PC-9 (cell line): Measurements from ENCODE around the gene SNAPC2. TPM values are rescaled to one million over a fixed set of nuclear protein-coding genes. Genes with fewer than 3 reads are reported as not detected.
"Not testable (repeated sequence)": the region's sequence is repeated elsewhere in the genome, so short reads cannot be mapped to it uniquely, and the experiment has no call there.

Experiments used
- BruUV-seq: library from RNA; stranded (reverse); fragments of 400-500 nt; replicated peaks from 2 replicates; lab custom pipeline; 2021; lab: Mats Ljungman, UMichigan
- CTCF ChIA-PET: fragments of 300-600 bp; sonication (Branson Sonifier 250); formaldehyde crosslinking; loops from one replicate; lab custom pipeline; 2022; ENCODE audit warnings: antibody characterized with exemption; lab: Charles Lee
- POLR2A ChIA-PET: fragments of 300-600 bp; sonication (Branson Sonifier 250); formaldehyde crosslinking; loops from one replicate; lab custom pipeline; 2022; ENCODE audit warnings: antibody characterized with exemption; ENCODE audit not compliant: unreplicated experiment; lab: Charles Lee
- DNase-seq, 2 experiments: peaks; one replicate each; pipeline versions ENCODE4 v3.0.0 to v3.0.0-alpha.2; 2015 to 2022; ENCODE audit warnings: mixed read lengths in 1 of 2
- H2AFZ ChIP-seq: fragments of 200-600 bp; sonication (generic); 2 replicates; pipeline ENCODE4 v1.8.1; 2017; ENCODE audit warnings: antibody characterized with exemption
- H3F3A ChIP-seq: fragments of 200-600 bp; sonication (generic); 2 replicates; pipeline ENCODE4 v1.8.1; 2017; ENCODE audit warnings: antibody characterized with exemption, mild to moderate bottlenecking, low read depth; ENCODE audit not compliant: insufficient read depth
- H3K27ac ChIP-seq: fragments of 200-600 bp; sonication (generic); 2 replicates; pipeline ENCODE4 v1.6.1; 2016; ENCODE audit warnings: mixed run types
- H3K27me3 ChIP-seq: fragments of 200-600 bp; sonication (generic); 2 replicates; pipeline ENCODE4 v1.6.1; 2016; ENCODE audit warnings: low read depth, mixed run types; ENCODE audit not compliant: insufficient read depth
- H3K36me3 ChIP-seq: fragments of 200-600 bp; sonication (generic); 2 replicates; pipeline ENCODE4 v1.6.1; 2016; ENCODE audit warnings: low read depth, mixed run types
- H3K4me1 ChIP-seq: fragments of 200-600 bp; sonication (generic); replicated peaks from 2 replicates; pipeline ENCODE4 v1.6.1; 2016; ENCODE audit warnings: mixed run types; ENCODE audit not compliant: insufficient read depth
- H3K4me2 ChIP-seq: fragments of 200-600 bp; sonication (generic); 2 replicates; pipeline ENCODE4 v1.6.1; 2017; ENCODE audit warnings: mixed run types
- H3K4me3 ChIP-seq: fragments of 200-600 bp; sonication (generic); 2 replicates; pipeline ENCODE4 v1.6.1; 2016; ENCODE audit warnings: mixed run types
- H3K79me2 ChIP-seq: fragments of 200-600 bp; sonication (generic); 2 replicates; pipeline ENCODE4 v1.6.1; 2017; ENCODE audit warnings: low read depth, mixed run types
- H3K9me2 ChIP-seq: fragments of 200-600 bp; sonication (generic); 2 replicates; pipeline ENCODE4 v1.8.1; 2017; ENCODE audit warnings: mild to moderate bottlenecking; ENCODE audit not compliant: insufficient read depth
- H3K9me3 ChIP-seq: fragments of 200-600 bp; sonication (generic); 2 replicates; pipeline ENCODE4 v1.8.1; 2016; ENCODE audit warnings: low read depth; ENCODE audit not compliant: insufficient read depth
- H4K20me1 ChIP-seq: fragments of 200-600 bp; sonication (generic); 2 replicates; pipeline ENCODE4 v1.8.1; 2017; ENCODE audit not compliant: insufficient read depth
- EZH2 ChIP-seq: fragments of 200-600 bp; sonication (generic); IDR thresholded peaks from 2 replicates; pipeline ENCODE4 v1.8.0; 2017; ENCODE audit warnings: antibody characterized with exemption, low read depth
- intact Hi-C: fragments of 100-400 bp; cut with micrococcal nuclease; formaldehyde crosslinking; loops from one replicate; pipeline ENCODE4 v1.10.0; 2022; ENCODE audit not compliant: unreplicated experiment
- total RNA-seq: library from RNA; stranded (reverse); gene quantifications from 2 replicates; pipeline ENCODE4 v1.2.3, GENCODE V29; 2021
- TF ChIP-seq, protein P1 (sequence below): fragments of 200-600 bp; sonication (generic); conservative IDR thresholded peaks from 2 replicates; pipeline ENCODE4 v1.6.1; 2017; ENCODE audit warnings: mixed run types, antibody characterized with exemption, mild to moderate bottlenecking, moderate library complexity

Gene SNAPC2
- total RNA-seq, 1 experiment from 2014 or later = 37.5 TPM

DNA sequence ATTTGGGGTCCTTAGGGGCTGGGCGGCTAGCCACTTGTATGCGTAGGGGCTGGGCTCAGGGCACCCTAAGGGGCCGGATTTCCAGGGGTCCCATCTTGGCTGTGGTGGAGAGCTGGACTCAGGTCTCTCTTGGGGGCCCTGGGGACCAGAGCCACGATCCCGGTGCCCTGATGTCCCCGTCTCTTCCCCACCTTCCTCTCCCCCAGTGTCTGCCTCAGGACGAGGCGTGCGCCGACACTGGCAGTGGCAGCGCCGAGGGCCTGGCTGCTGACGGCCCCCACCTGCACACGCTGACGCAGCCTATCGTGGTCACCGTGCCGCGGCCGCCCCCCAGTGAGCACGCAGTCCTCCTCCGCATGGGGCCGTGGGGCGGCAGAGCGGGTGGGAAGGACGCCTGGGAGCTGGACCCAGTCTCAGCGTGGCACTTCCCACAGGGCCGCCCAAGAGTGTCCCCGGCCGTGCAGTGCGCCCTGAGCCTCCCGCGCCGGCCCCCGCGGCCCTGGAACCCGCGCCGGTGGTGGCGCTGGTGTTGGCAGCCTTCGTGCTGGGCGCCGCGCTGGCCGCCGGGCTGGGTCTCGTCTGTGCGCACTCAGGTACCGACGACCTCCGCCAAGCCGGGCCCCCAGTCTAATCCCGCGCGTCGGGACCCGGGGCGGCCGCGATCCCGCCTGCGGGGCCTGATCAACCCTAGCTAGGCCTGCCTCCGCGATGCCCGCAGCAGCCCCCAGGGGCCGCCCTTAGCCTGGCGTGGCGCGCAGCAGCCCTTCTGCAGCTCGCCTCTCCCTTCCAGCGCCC, 2.7 kb upstream of the SNAPC2 start:
- intact Hi-C loops = no loop called here
- H2AFZ ChIP-seq = peak overlapping the region; percentile 75
- H3K27ac ChIP-seq = no peak overlapping the region
- ChIA-PET POLR2A (interaction anchor here (0.6 kb wide), 1 partner anchor 203 kb away, joined by 3 read pairs; no protein-coding TSS in a partner anchor), CTCF (interaction anchor here (0.6 to 0.8 kb wide), 3 partner anchors 27 to 332 kb away, joined by 3 to 4 read pairs (median 3); partner anchors contain the start of gene PET100)
- peak overlapping the region; percentile 63 for H3K4me3 ChIP-seq
- BruUV-seq = no TSS peak
- H3K36me3 ChIP-seq = no peaks in the 10 kb centered on the region
- no peaks in the 10 kb centered on the region for H3K9me2 ChIP-seq
- no peaks in the 10 kb centered on the region for H3K79me2 ChIP-seq
- H3K4me2 ChIP-seq = peak overlapping the region; percentile 88
- TF ChIP-seq, protein P1, sequence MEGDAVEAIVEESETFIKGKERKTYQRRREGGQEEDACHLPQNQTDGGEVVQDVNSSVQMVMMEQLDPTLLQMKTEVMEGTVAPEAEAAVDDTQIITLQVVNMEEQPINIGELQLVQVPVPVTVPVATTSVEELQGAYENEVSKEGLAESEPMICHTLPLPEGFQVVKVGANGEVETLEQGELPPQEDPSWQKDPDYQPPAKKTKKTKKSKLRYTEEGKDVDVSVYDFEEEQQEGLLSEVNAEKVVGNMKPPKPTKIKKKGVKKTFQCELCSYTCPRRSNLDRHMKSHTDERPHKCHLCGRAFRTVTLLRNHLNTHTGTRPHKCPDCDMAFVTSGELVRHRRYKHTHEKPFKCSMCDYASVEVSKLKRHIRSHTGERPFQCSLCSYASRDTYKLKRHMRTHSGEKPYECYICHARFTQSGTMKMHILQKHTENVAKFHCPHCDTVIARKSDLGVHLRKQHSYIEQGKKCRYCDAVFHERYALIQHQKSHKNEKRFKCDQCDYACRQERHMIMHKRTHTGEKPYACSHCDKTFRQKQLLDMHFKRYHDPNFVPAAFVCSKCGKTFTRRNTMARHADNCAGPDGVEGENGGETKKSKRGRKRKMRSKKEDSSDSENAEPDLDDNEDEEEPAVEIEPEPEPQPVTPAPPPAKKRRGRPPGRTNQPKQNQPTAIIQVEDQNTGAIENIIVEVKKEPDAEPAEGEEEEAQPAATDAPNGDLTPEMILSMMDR = peak; percentile 55; the same call in 1 of the 2 replicates
- 0 out of 2 replicates have a peak, but pooled peaks have one; percentile 20 for TF ChIP-seq EZH2
- peak in 1 of 2 experiments; percentile 60 for DNase-seq
- H3K27me3 ChIP-seq = peaks cover 19% of the 10 kb centered on the region
- H4K20me1 ChIP-seq = peaks cover 15% of the 10 kb centered on the region; the same call in 1 of the 2 replicates
- peaks cover 47% of the 10 kb centered on the region for H3F3A ChIP-seq
- no peaks in the 10 kb centered on the region for H3K9me3 ChIP-seq
- peaks cover 23% of the 10 kb centered on the region for H3K4me1 ChIP-seq

DNA sequence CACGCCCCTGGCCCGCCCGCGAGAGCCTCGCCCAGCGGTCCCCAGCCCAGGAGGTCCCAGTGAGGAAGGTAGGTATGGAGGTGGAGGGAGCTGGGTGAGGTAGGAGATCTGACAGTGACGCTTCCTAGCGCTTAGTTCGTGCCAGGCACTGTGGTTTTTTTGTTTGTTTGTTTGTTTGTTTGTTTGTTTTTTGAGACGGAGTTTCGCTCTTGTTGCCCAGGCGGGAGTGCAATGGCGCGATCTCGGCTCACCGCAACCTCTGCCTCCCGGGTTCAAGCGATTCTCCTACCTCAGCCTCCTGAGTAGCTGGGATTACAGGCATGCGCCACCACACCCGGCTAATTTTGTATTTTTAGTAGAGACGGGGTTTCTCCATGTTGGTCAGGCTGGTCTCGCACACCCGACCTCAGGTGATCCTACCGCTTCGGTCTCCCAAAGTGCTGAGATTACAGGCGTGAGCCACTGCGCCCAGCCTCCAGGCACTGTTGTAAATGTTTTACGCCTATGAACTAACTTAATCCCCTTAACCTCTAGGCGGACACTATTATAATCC, 2.0 kb upstream of the SNAPC2 start:
- H3K27ac ChIP-seq, H3K9me3 ChIP-seq, BruUV-seq, H3K36me3 ChIP-seq, DNase-seq, H3K79me2 ChIP-seq, H3K9me2 ChIP-seq, intact Hi-C loops: not testable (repeated sequence)
- ChIA-PET POLR2A (interaction anchor here (0.5 to 0.6 kb wide), 2 partner anchors 202 to 335 kb away, joined by 3 to 4 read pairs; no protein-coding TSS in a partner anchor), CTCF (interaction anchor here (0.6 to 0.8 kb wide), 2 partner anchors 26 to 288 kb away, joined by 3 to 4 read pairs; partner anchors contain the start of gene PET100)
- Histone ChIP-seq H3K4me3 (peak overlapping the region; percentile 63), H4K20me1 (peaks cover 11% of the 10 kb centered on the region; the same call in 1 of the 2 replicates), H3F3A (peaks cover 48% of the 10 kb centered on the region), H3K27me3 (peaks cover 19% of the 10 kb centered on the region), H3K4me1 (peaks cover 23% of the 10 kb centered on the region), H3K4me2 (peak overlapping the region; percentile 88), H2AFZ (peak overlapping the region; percentile 75; the same call in 1 of the 2 replicates)

DNA sequence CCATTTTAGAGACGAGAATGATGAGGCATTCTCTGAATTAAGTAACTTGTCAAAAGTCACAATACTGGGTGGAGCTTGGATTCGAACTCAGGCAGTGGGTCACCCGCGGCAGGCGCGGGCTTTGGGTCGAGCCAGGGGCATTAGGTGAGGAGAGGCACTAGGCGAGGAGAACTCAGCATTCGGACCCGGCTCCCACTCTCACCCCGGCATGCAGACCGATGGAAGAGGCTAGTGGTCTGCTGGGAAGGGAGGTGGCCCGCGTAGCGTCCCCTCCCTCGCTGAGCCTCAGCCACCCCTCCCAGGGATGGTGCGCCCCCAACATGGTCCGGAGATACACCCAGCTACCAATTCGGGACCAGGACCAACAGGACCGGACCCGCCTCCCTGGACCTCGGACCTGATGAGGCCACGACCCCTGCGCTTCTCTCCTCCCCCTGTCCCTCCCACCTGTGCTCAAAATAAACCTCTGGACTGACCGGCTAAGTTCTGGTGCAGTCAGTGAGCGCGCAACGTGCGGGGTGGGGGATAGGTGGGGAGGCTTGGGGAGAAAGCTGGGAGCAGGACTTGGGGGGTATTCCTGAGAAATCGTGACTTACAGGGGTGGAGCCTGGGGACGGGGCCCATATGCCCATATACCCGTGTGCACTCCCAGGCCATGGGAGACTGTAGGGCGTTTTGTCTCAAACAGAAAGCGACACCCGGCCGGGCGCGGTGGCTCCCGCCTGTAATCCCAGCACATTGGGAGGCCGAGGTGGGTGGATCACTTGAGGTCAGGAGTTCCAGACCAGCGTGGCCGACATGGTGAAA, 1.3 kb upstream of the SNAPC2 start:
- H3F3A ChIP-seq = peaks cover 48% of the 10 kb centered on the region
- H3K9me2 ChIP-seq = no peaks in the 10 kb centered on the region
- H2AFZ ChIP-seq = no peak overlapping the region
- H3K36me3 ChIP-seq = no peaks in the 10 kb centered on the region
- H3K4me3 ChIP-seq = peak overlapping the region; percentile 77; the same call in 1 of the 2 replicates
- H4K20me1 ChIP-seq = peaks cover 7% of the 10 kb centered on the region; the same call in 1 of the 2 replicates
- DNase-seq = no peak
- TF ChIP-seq, protein P1 = no peak
- TF ChIP-seq EZH2 = no peak
- BruUV-seq = no TSS peak
- intact Hi-C loops = no loop called here
- peaks cover 19% of the 10 kb centered on the region for H3K27me3 ChIP-seq
- POLR2A ChIA-PET = interaction anchor here (0.5 to 1.4 kb wide), 3 partner anchors 15 to 336 kb away, joined by 3 to 8 read pairs (median 4); partner anchors contain the start of gene MAP2K7
- H3K27ac ChIP-seq = no peak overlapping the region
- H3K79me2 ChIP-seq = 0 out of 2 replicates have a peak, but pooled peaks cover 5% of the 10 kb centered on the region
- H3K4me2 ChIP-seq = peak overlapping the region; percentile 98
- H3K9me3 ChIP-seq = no peaks in the 10 kb centered on the region
- CTCF ChIA-PET = no interaction called here
- H3K4me1 ChIP-seq = peaks cover 23% of the 10 kb centered on the region
